Brain microvascular endothelial cell (primary cell): ENCODE results near the gene IP6K3.
A peak's percentile ranks its signal among the peaks of the same experiment; 100 is the strongest.

Experiments
- DNase-seq: peaks from one replicate; pipeline ENCODE4 v3.0.0-alpha.2; 2020
- H3K27ac ChIP-seq: fragments of 250-450 bp; sonication (Bioruptor Pico); 2 replicates; pipeline ENCODE4 v1.5.1; 2020; ENCODE audit warnings: mild to moderate bottlenecking, moderate library complexity
- H3K27me3 ChIP-seq: fragments of 250-450 bp; sonication (Bioruptor Pico); replicated peaks from 2 replicates; pipeline ENCODE4 v1.5.1; 2020; ENCODE audit warnings: mild to moderate bottlenecking
- H3K36me3 ChIP-seq: fragments of 250-450 bp; sonication (Bioruptor Pico); replicated peaks from 2 replicates; pipeline ENCODE4 v1.5.1; 2020; ENCODE audit warnings: mild to moderate bottlenecking
- H3K4me3 ChIP-seq: 2 replicates; pipeline ENCODE4 v1.5.1; 2011; ENCODE audit warnings: low read depth, mild to moderate bottlenecking, control low read depth, low read length, moderate library complexity
- CTCF ChIP-seq: IDR thresholded peaks from 2 replicates; pipeline ENCODE4 v1.5.1; 2011; ENCODE audit warnings: low read depth, mild to moderate bottlenecking, moderate library complexity, low read length, control low read depth, inconsistent platforms; ENCODE audit errors: missing control alignments
- in situ Hi-C: cut with HindIII; loops from 2 replicates; pipeline ENCODE4 v1.10.0; 2017; ENCODE audit warnings: low sequenced_read_pairs, low pct_ligation_motif_present

IP6K3 gene

GRCh38 chr6:33790379-33790778, 43.7 kb upstream of the IP6K3 start:
- DNase-seq: no peak
- no peak overlapping the region for H3K27ac ChIP-seq
- H3K36me3 ChIP-seq: no peaks in the 10 kb centered on the region
- H3K4me3 ChIP-seq: no peak overlapping the region
- TF ChIP-seq CTCF: no peak
- no peaks in the 10 kb centered on the region for H3K27me3 ChIP-seq
- in situ Hi-C loops: no loop called here

- H3K4me3 ChIP-seq: peak overlapping the region; percentile 69
- peak overlapping the region; percentile 92 for H3K27ac ChIP-seq
- TF ChIP-seq CTCF: no peak
- in situ Hi-C loops: no loop called here
- peaks cover under 1% of the 10 kb centered on the region for H3K36me3 ChIP-seq
- no peaks in the 10 kb centered on the region for H3K27me3 ChIP-seq
- DNase-seq: no peak
Measured at GRCh38 chr6:33789550-33789895, 42.8 kb upstream of the IP6K3 start.

GRCh38 chr6:33788694-33789549, 42.2 kb upstream of the IP6K3 start, which contains the start of gene LEMD2:
Gene LEMD2, minus strand, starts transcription at chr6:33789130. Its CDS starts 14 bp downstream, at chr6:33789116.
- no peak for TF ChIP-seq CTCF
- H3K36me3 ChIP-seq: peaks cover 5% of the 10 kb centered on the region
- no peaks in the 10 kb centered on the region for H3K27me3 ChIP-seq
- in situ Hi-C loops: no loop called here
- H3K27ac ChIP-seq: peak within 1 kb of the TSS; percentile 92
- H3K4me3 ChIP-seq: peak within 1 kb of the TSS; percentile 69
- DNase-seq: peak; percentile 83

GRCh38 chr6:33787954-33788693, 41.4 kb upstream of the IP6K3 start:
- in situ Hi-C loops: no loop called here
- Histone ChIP-seq H3K27me3 (no peaks in the 10 kb centered on the region), H3K4me3 (peak overlapping the region; percentile 69), H3K27ac (peak overlapping the region; percentile 92), H3K36me3 (peaks cover 11% of the 10 kb centered on the region)
- peak; percentile 65 for DNase-seq
- TF ChIP-seq CTCF: no peak

- Histone ChIP-seq H3K27ac (peak overlapping the region; percentile 92), H3K4me3 (peak overlapping the region; percentile 69), H3K27me3 (no peaks in the 10 kb centered on the region), H3K36me3 (peaks cover 18% of the 10 kb centered on the region)
- TF ChIP-seq CTCF: no peak
- in situ Hi-C loops: no loop called here
- no peak for DNase-seq
Measured at GRCh38 chr6:33787346-33787953, 40.7 kb upstream of the IP6K3 start.
